GM12872 (cell line): ENCODE data around the gene GMNC.

Experiments used
- CTCF ChIP-seq: IDR thresholded peaks from 3 replicates; pipeline ENCODE4 v1.5.1; 2011; ENCODE audit warnings: low read depth, mild to moderate bottlenecking, low read length, moderate library complexity; ENCODE audit not compliant: insufficient read depth

The GMNC gene

GRCh38 chr3:190809351-190809750 lies 53.1 kb downstream of the GMNC start:
- TF ChIP-seq CTCF = no peak

- no peak for TF ChIP-seq CTCF
These were observed 54.6 kb downstream of the GMNC start for GRCh38 chr3:190807719-190808375.
